GM19351 (cell line): ENCODE data around the gene HOXA13.

Experiments
- ATAC-seq: cut with Tn5 transposase; IDR thresholded peaks from one replicate; pipeline ENCODE4 v1.9.1; 2021; ENCODE audit warnings: mild to moderate bottlenecking, moderate library complexity; ENCODE audit not compliant: unreplicated experiment

Gene HOXA13

GRCh38 chr7:27199849-27200760 lies at the start of gene HOXA13:
Gene HOXA13 (minus strand): TSS chr7:27200091. CDS start chr7:27200077, 14 bp downstream.
- peak; percentile 66 for ATAC-seq

GRCh38 chr7:27248911-27249723 lies 49.2 kb upstream of the HOXA13 start:
- ATAC-seq, result no peak

GRCh38 chr7:27248427-27248806 lies 48.5 kb upstream of the HOXA13 start:
- ATAC-seq, result no peak

- ATAC-seq, result no peak
Observed at GRCh38 chr7:27247452-27248426, 47.8 kb upstream of the HOXA13 start.

- no peak for ATAC-seq
Observed at GRCh38 chr7:27247000-27247399, 47.1 kb upstream of the HOXA13 start.

DNA sequence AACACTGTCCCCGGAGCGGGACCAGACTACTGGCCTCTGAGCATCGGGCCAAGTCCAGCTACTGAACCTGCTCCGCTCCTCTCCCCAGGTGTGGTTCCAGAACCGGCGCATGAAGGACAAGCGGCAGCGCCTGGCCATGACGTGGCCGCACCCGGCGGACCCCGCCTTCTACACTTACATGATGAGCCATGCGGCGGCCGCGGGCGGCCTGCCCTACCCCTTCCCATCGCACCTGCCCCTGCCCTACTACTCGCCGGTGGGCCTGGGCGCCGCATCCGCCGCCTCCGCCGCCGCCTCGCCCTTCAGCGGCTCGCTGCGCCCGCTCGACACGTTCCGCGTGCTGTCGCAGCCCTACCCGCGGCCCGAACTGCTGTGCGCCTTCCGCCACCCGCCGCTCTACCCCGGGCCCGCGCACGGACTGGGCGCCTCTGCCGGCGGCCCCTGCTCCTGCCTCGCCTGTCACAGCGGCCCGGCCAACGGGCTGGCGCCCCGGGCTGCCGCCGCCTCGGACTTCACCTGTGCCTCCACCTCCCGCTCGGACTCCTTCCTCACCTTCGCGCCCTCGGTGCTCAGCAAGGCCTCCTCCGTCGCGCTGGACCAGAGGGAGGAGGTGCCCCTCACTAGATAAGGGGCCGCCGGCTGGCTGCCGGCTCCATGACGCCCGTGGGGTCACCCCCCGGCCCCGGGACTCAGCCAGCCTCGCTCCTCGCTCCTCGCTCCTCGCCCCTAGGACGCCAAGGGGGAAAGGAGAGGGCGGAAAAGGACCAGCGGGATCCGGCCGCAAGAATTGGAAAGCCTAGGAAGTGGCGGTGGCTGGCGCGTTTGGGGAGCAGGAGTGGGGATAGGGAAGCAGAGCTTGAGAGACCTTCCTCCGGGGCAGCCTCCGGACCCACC lies 46.2 kb upstream of the HOXA13 start:
- ATAC-seq, result no peak

- ATAC-seq, result no peak
Observed at GRCh38 chr7:27245124-27245797, 45.4 kb upstream of the HOXA13 start.

- ATAC-seq, result no peak
Observed at GRCh38 chr7:27244488-27245123, 44.7 kb upstream of the HOXA13 start.

- no peak for ATAC-seq
Observed at GRCh38 chr7:27243340-27244163, 43.7 kb upstream of the HOXA13 start.

GRCh38 chr7:27242555-27243339 lies 42.9 kb upstream of the HOXA13 start, which contains the start of gene EVX1:
Gene EVX1 (plus strand): TSS chr7:27242802. CDS start chr7:27243031, 229 bp downstream.
- no peak for ATAC-seq

DNA sequence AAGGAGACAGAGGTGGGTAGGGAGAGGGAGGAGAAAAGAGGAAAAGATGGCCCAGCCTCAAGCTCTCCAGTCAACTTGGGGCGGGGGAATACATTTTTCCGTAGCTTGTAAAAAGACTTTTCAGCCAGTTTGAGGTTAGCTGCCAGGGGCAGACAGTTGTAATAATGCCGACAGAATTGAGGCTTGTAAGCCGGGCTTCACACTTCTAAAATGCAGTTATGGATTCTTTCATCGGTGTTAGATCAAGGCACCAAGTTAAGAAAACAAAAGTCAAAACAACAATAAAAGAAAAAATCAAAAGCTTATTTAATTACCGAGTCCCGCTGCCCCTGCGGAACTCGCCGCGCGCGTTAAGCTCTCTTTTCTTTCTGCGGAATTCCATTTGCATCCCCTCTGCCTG lies 42.3 kb upstream of the HOXA13 start:
- no peak for ATAC-seq

- ATAC-seq, result no peak
Observed at GRCh38 chr7:27241189-27242056, 41.5 kb upstream of the HOXA13 start.

- ATAC-seq, result no peak
Observed at GRCh38 chr7:27240015-27240731, 40.3 kb upstream of the HOXA13 start.

- no peak for ATAC-seq
Observed at GRCh38 chr7:27239387-27240014, 39.6 kb upstream of the HOXA13 start.

DNA sequence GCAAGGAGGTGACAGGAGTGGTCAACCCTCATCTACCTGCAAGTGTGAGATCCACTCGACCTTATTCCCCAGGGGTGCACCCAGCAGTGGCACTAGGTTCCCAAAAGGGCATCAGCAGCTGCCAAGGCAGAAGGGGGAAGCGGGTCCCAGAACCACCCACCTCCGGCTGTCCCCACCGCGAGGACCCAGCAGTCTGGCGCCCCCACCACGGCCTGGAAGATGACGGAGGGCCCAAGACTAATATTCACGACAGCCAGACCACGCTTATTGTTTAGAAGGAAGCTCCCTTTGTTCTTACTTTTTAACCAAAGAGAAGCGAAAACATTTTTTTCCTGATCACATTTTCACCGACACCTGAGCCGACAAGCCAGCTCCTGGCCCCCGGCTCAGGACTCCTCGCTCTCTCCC lies 39.1 kb upstream of the HOXA13 start:
- no peak for ATAC-seq
